HUDEP-2 (cell line): ENCODE data around the gene IL33.

Source experiments
- DNase-seq, 76 experiments: peaks; one replicate each; lab custom pipeline; 2025; ENCODE audit not compliant: unreplicated experiment in 76 of 76; lab: John Stamatoyannopoulos, UW

The IL33 gene

DNA sequence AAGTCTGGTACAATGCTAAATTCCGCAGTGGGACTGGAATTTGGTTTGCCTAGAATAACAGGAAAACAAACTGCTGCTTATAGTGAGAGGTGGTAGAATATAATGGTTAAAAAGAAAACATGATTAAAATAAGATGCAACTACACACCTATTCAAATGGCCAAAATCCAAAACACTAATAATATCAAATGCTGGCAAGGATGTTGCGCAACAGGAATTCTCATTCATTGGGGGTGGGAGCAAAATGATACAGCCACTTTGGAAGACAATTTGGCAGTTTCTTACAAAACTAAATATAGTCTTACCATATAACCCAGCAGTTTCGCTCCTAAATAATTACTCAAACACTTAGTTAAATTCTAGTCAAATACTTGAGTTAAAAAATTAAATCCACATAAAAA lies 61.8 kb downstream of the IL33 start:
- DNase-seq = no peak

DNA sequence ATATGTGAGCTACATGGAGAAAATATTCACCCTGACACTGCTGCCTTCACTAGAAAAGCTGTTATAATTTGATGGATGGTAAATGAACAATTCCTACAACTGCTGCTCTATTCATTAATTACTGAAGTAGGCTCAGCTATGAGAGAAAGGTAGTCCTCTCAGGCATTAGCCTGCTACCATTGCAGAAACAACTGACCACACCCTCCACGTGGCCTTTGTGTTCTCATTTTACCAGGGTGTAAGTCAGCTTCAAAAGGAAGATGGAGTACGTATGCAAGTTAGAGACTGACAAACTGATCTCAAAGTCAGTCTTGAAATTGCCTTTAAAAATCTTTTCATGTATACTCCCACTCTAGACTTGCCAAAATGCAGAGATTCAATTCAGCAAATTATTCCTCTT lies 86.3 kb downstream of the IL33 start:
- no peak for DNase-seq

DNA sequence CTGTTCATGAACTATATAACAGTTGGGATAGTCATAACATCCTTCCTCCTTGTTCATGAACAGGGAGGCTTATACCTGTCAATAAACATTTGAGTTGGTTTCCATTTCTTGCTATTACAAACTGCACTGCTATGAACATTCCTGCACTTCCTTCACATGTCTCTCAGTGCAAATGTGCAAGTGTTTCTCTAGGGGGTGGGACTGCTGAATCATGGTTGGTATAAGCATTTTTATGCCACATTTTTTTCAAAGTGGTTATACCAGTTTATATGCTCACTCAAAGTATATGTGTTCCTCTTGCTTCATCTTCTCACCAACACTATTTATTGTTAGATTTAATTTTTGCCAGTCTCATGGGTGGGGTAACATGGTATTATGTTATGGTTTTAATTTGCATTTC lies 86.8 kb downstream of the IL33 start:
- no peak for DNase-seq

DNA sequence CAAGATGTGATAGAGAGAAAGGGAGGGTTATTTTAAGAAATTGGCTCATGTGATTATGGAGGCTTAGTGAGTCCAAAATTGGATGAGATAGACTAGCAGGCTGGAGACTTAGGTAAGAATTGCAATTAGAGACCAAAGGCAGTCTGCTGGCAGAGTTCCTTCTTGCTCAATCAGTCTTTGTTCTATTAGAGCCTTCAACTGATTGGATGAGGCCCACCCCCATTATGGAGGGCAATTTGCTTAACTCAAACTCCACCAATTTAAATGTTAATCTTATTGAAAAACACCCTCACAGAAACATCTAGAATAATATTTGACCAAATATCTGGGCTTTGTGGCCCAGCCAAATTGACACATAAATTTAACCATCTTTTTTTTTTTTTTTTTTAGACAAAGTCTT lies 88.6 kb downstream of the IL33 start:
- no peak for DNase-seq

DNA sequence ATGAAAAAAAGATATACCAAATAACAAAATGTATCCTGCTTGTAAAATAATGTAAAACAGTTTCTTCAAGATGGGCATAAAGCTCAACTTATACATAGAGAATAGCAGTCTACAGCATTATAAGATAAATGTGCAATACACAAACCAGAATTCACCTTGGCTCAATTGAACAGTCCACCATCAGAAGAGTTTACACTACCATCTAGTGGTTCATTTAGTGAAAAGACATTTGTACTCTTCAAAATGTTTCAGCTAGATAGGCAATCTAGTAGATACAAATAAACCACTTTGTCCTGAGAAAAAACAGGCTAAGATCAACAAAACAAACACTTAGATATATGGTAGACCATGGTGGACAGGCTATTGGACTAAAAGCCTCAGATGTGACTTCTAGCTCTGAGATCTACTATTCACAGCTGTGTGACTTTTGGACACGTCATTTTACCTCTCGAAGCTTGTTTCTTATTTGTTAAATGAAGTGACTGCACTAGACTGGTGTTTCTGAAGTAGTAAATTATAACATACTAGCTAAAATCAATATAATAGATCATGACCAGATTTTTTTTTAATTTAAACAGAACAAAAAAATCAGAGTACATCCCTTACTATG lies 90.5 kb downstream of the IL33 start:
- peak in 6 of 76 experiments; percentile 3 to 22 (median 6) for DNase-seq
